Panc1 (cell line): ENCODE measurements around the gene NDUFB6. TPM values are rescaled to one million over a fixed set of nuclear protein-coding genes. Genes with fewer than 3 reads are reported as not detected.

ENCODE experiments used
- ATAC-seq: fragments of 200-7000 bp; cut with Tn5 transposase; 2 replicates; pipeline ENCODE4 v1.9.1; 2020; ENCODE audit warnings: mild to moderate bottlenecking, moderate library complexity
- BruUV-seq: library from RNA; stranded (reverse); fragments of 400-500 nt; replicated peaks from 2 replicates; lab custom pipeline; 2021; lab: Mats Ljungman, UMichigan
- CTCF ChIA-PET: fragments of 300-600 bp; sonication (Branson Sonifier 250); formaldehyde crosslinking; loops from one replicate; lab custom pipeline; 2022; ENCODE audit warnings: antibody characterized with exemption; lab: Charles Lee
- POLR2A ChIA-PET: fragments of 300-600 bp; sonication (Branson Sonifier 250); formaldehyde crosslinking; loops from one replicate; lab custom pipeline; 2022; ENCODE audit warnings: antibody characterized with exemption; lab: Charles Lee
- DNase-seq: peaks from one replicate; pipeline ENCODE4 v3.0.0-alpha.2; 2010; ENCODE audit warnings: low read depth, low spot score
- H3K27ac ChIP-seq: 2 replicates; pipeline ENCODE4 v1.5.1; 2011; ENCODE audit warnings: mild to moderate bottlenecking, low read length, inconsistent platforms
- H3K27me3 ChIP-seq: fragments of 200-500 bp; sonication (Bioruptor generic); 2 replicates; pipeline ENCODE4 v1.6.0; 2014; ENCODE audit warnings: low read length, inconsistent platforms; ENCODE audit not compliant: control insufficient read depth, insufficient read depth
- H3K36me3 ChIP-seq: fragments of 200-500 bp; sonication (Bioruptor generic); 2 replicates; pipeline ENCODE4 v1.5.1; 2014; ENCODE audit warnings: inconsistent platforms, mild to moderate bottlenecking, low read length, moderate library complexity; ENCODE audit not compliant: control insufficient read depth, insufficient read depth
- H3K4me1 ChIP-seq: 2 replicates; pipeline ENCODE4 v1.5.1; 2011; ENCODE audit warnings: inconsistent platforms, mild to moderate bottlenecking, low read length, moderate library complexity; ENCODE audit not compliant: control insufficient read depth, insufficient read depth
- H3K4me3 ChIP-seq, 2 experiments: 2 replicates each; pipeline ENCODE4 v1.5.1; 2011 to 2012; ENCODE audit warnings: low read depth in 2 of 2, low read length in 2 of 2, mild to moderate bottlenecking in 2 of 2, inconsistent platforms in 1 of 2, moderate library complexity in 1 of 2
- H3K9me3 ChIP-seq: fragments of 200-500 bp; sonication (Bioruptor generic); 2 replicates; pipeline ENCODE4 v1.5.1; 2014; ENCODE audit warnings: low read depth, mild to moderate bottlenecking, inconsistent platforms, low read length, moderate library complexity; ENCODE audit not compliant: control insufficient read depth, insufficient read depth
- CTCF ChIP-seq: fragments of 450-650 bp; IDR thresholded peaks from 2 replicates; pipeline ENCODE4 v1.5.1; 2017; ENCODE audit warnings: mild to moderate bottlenecking
- POLR2AphosphoS5 ChIP-seq: IDR thresholded peaks from 2 replicates; pipeline ENCODE4 v1.6.1; 2012; ENCODE audit warnings: mild to moderate bottlenecking, low read depth, low read length, moderate library complexity
- REST ChIP-seq, 2 experiments: IDR thresholded peaks; 2 replicates each; pipeline ENCODE4 v1.6.1; 2011 to 2012; ENCODE audit warnings: low read depth in 2 of 2, control low read depth in 1 of 2, low read length in 1 of 2, mild to moderate bottlenecking in 1 of 2, moderate library complexity in 1 of 2; ENCODE audit not compliant: insufficient read depth in 1 of 2
- SIN3A ChIP-seq: IDR thresholded peaks from 2 replicates; pipeline ENCODE4 v1.6.1; 2012; ENCODE audit warnings: low read depth, mild to moderate bottlenecking, low read length, moderate library complexity, borderline replicate concordance; ENCODE audit not compliant: insufficient read depth
- TCF7L2 ChIP-seq: IDR thresholded peaks from 2 replicates; pipeline ENCODE4 v1.6.1; 2011; ENCODE audit warnings: mild to moderate bottlenecking, low read depth, low read length, inconsistent platforms
- in situ Hi-C: cut with HindIII; loops from 2 replicates; pipeline ENCODE4 v1.10.0; 2016; ENCODE audit warnings: low sequenced_read_pairs, low pct_unique_long_range_greater_than_20kb
- intact Hi-C: fragments of 100-400 bp; cut with micrococcal nuclease; formaldehyde crosslinking; loops from one replicate; pipeline ENCODE4 v1.10.0; 2022; ENCODE audit not compliant: unreplicated experiment
- total RNA-seq: library from RNA; stranded (reverse); gene quantifications from one replicate; pipeline ENCODE4 v1.2.1, GENCODE V29; 2021; ENCODE audit not compliant: unreplicated experiment

Gene NDUFB6
- total RNA-seq, 1 experiment from 2014 or later = 85.3 TPM

DNA sequence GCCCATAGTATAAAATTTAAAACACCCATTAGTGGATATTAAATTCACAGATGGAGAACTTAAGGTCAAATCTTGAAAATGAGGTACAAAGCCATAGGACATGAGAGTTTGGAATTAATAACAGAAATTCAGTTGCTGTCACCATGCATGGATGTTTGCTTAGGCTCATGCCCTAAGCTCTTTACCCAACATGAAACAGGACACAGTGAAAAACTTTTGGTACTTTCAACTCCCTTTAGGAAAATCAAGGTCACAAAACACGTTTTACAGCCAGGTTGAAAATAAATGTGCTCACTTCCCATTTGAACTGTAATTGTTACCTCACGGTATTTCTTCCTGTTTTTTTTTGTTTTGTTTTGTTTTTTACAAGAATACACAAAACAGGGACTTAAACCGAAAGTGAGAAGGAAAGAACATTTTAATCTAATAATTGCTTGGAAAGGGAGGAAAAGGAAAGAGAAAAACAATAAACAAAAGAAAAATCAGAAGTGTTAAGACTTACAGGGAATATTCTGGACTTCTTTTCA, 14.5 kb downstream of the NDUFB6 start:
- BruUV-seq = no TSS peak
- no peaks in the 10 kb centered on the region for H3K27me3 ChIP-seq
- no peaks in the 10 kb centered on the region for H3K9me3 ChIP-seq
- ATAC-seq = no peak
- intact Hi-C loops (no loop called here), in situ Hi-C loops (loop anchor here (25.0 kb wide), 1 partner anchor 404 kb away; no protein-coding TSS in a partner anchor)
- no peak for DNase-seq
- TF ChIP-seq REST (IDR thresholded peaks at IDR 0.05; ENCODE audit: insufficient read depth in 1 of 2, low read depth in 2 of 2, low read length in 1 of 2) (no peak), CTCF (no peak), TCF7L2 (no peak), SIN3A (no peak), POLR2AphosphoS5 (no peak)
- H3K4me3 ChIP-seq = no peak overlapping the region
- H3K4me1 ChIP-seq = peaks cover 3% of the 10 kb centered on the region; the same call in 1 of the 2 replicates
- ChIA-PET CTCF (interaction anchor here (0.6 kb wide), 1 partner anchor 402 kb away, joined by 19 read pairs; no protein-coding TSS in a partner anchor), POLR2A (no interaction called here)
- H3K36me3 ChIP-seq = no peaks in the 10 kb centered on the region; the same call in 1 of the 2 replicates
- H3K27ac ChIP-seq = no peak overlapping the region

- no peak for DNase-seq
- CTCF ChIA-PET = no interaction called here
- POLR2A ChIA-PET = interaction anchor here (0.6 kb wide), 1 partner anchor 11 kb away, joined by 3 read pairs; no protein-coding TSS in a partner anchor
- peaks cover 11% of the 10 kb centered on the region; the same call in 1 of the 2 replicates for H3K4me1 ChIP-seq
- no peaks in the 10 kb centered on the region for H3K27me3 ChIP-seq
- ATAC-seq = no peak
- H3K36me3 ChIP-seq = no peaks in the 10 kb centered on the region; the same call in 1 of the 2 replicates
- H3K4me3 ChIP-seq = no peak overlapping the region
- intact Hi-C loops (no loop called here), in situ Hi-C loops (loop anchor here (25.0 kb wide), 1 partner anchor 408 kb away; no protein-coding TSS in a partner anchor)
- BruUV-seq = no TSS peak
- no peak for TF ChIP-seq REST (IDR thresholded peaks at IDR 0.05; ENCODE audit: insufficient read depth in 1 of 2, low read depth in 2 of 2, low read length in 1 of 2)
- no peak for TF ChIP-seq CTCF
- no peak for TF ChIP-seq POLR2AphosphoS5
- TF ChIP-seq SIN3A = no peak
- no peak for TF ChIP-seq TCF7L2
- no peak overlapping the region for H3K27ac ChIP-seq
- H3K9me3 ChIP-seq = no peaks in the 10 kb centered on the region
These were observed 18.4 kb downstream of the NDUFB6 start for GRCh38 chr9:32554591-32554990.
